HFFc6 (cell line): ENCODE results near the gene UGT1A8. TPM values are rescaled to one million over a fixed set of nuclear protein-coding genes. Genes with fewer than 3 reads are reported as not detected.

Source experiments
- DNase-seq: peaks from one replicate; pipeline ENCODE4 v3.0.0-alpha.2; 2018
- H3K27ac Mint-ChIP-seq: 2 replicates; pipeline ENCODE4 v1.8.0; 2020; ENCODE audit warnings: mild to moderate bottlenecking, mixed read lengths
- H3K27me3 Mint-ChIP-seq: 2 replicates; pipeline ENCODE4 v1.8.0; 2021; ENCODE audit warnings: mild to moderate bottlenecking, moderate library complexity, mixed read lengths; ENCODE audit not compliant: insufficient read depth
- H3K36me3 Mint-ChIP-seq: 2 replicates; pipeline ENCODE4 v1.8.0; 2021; ENCODE audit warnings: low read depth, mixed read lengths
- H3K4me1 Mint-ChIP-seq: 2 replicates; pipeline ENCODE4 v1.8.0; 2020; ENCODE audit warnings: low read depth, mixed read lengths
- H3K4me3 Mint-ChIP-seq: 2 replicates; pipeline ENCODE4 v1.8.0; 2020; ENCODE audit warnings: mild to moderate bottlenecking, moderate library complexity, mixed read lengths
- H3K9me3 Mint-ChIP-seq: 2 replicates; pipeline ENCODE4 v1.8.0; 2020; ENCODE audit warnings: mild to moderate bottlenecking, mixed read lengths
- total RNA-seq, 6 experiments: library from RNA; stranded (reverse); fragmentation: NEBNext Ultra II Directional; extraction: Animal tissue kit (Norgen Biotek cat#: 25700); gene quantifications; 2 replicates in 1 of 6; 3 replicates in 5 of 6; pipeline ENCODE4 v1.2.3, GENCODE V29; 2021
- TF ChIP-seq, protein P1 (sequence below): fragments of 200-600 bp; sonication (generic); IDR thresholded peaks from 2 replicates; pipeline ENCODE4 v1.5.0; 2021; ENCODE audit warnings: antibody characterized with exemption, mild to moderate bottlenecking

Gene UGT1A8
- total RNA-seq, 6 experiments from 2014 or later: not detected

DNA sequence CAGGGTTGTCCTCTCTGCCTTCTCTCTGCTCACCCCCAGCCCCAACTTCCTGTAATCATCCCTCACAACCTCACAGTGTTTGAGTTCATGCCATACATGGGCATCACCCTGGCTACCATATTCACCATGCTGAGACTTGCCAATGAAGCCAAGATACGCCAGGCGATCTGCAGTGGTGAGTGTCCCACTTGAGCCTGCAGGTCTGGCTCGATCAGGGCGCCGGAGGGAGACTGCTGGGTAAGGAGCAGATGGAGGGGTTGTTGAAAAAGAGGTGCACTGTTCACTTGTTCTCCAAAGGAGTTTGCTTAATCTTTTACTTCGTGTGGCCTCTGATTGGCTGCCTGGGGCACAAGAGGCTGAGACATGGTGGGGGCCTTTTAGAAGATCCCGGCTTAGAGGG, 175.3 kb downstream of the UGT1A8 start:
- Mint-ChIP-seq H3K27ac (no peak overlapping the region), H3K4me1 (no peaks in the 10 kb centered on the region), H3K9me3 (peaks cover 28% of the 10 kb centered on the region), H3K4me3 (no peak overlapping the region), H3K27me3 (peaks cover 3% of the 10 kb centered on the region; the same call in 1 of the 2 replicates), H3K36me3 (no peaks in the 10 kb centered on the region; the same call in 1 of the 2 replicates)
- DNase-seq: no peak
- TF ChIP-seq, protein P1, sequence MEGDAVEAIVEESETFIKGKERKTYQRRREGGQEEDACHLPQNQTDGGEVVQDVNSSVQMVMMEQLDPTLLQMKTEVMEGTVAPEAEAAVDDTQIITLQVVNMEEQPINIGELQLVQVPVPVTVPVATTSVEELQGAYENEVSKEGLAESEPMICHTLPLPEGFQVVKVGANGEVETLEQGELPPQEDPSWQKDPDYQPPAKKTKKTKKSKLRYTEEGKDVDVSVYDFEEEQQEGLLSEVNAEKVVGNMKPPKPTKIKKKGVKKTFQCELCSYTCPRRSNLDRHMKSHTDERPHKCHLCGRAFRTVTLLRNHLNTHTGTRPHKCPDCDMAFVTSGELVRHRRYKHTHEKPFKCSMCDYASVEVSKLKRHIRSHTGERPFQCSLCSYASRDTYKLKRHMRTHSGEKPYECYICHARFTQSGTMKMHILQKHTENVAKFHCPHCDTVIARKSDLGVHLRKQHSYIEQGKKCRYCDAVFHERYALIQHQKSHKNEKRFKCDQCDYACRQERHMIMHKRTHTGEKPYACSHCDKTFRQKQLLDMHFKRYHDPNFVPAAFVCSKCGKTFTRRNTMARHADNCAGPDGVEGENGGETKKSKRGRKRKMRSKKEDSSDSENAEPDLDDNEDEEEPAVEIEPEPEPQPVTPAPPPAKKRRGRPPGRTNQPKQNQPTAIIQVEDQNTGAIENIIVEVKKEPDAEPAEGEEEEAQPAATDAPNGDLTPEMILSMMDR: no peak

GRCh38 chr2:233793465-233794127, 176.2 kb downstream of the UGT1A8 start:
- peaks cover 5% of the 10 kb centered on the region for H3K27me3 Mint-ChIP-seq
- TF ChIP-seq, protein P1: no peak
- no peak overlapping the region for H3K27ac Mint-ChIP-seq
- H3K36me3 Mint-ChIP-seq: no peaks in the 10 kb centered on the region; the same call in 1 of the 2 replicates
- H3K4me3 Mint-ChIP-seq: no peak overlapping the region
- H3K9me3 Mint-ChIP-seq: peaks cover 28% of the 10 kb centered on the region
- no peaks in the 10 kb centered on the region for H3K4me1 Mint-ChIP-seq
- DNase-seq: no peak

GRCh38 chr2:233794128-233794658, 176.8 kb downstream of the UGT1A8 start:
- H3K27me3 Mint-ChIP-seq: peaks cover 5% of the 10 kb centered on the region
- DNase-seq: no peak

GRCh38 chr2:233795735-233796171, 178.3 kb downstream of the UGT1A8 start:
- DNase-seq: no peak
- H3K4me3 Mint-ChIP-seq: no peak overlapping the region
- H3K27ac Mint-ChIP-seq: no peak overlapping the region
- H3K4me1 Mint-ChIP-seq: no peaks in the 10 kb centered on the region
- peaks cover 19% of the 10 kb centered on the region for H3K9me3 Mint-ChIP-seq
- H3K36me3 Mint-ChIP-seq: no peaks in the 10 kb centered on the region; the same call in 1 of the 2 replicates
- peaks cover 5% of the 10 kb centered on the region for H3K27me3 Mint-ChIP-seq
- TF ChIP-seq, protein P1: no peak

More at GRCh38 chr2:233794128-233794658, 176.8 kb downstream of the UGT1A8 start:
- no peak overlapping the region for H3K27ac Mint-ChIP-seq
- no peaks in the 10 kb centered on the region for H3K4me1 Mint-ChIP-seq
- TF ChIP-seq, protein P1: no peak
- H3K36me3 Mint-ChIP-seq: no peaks in the 10 kb centered on the region; the same call in 1 of the 2 replicates
- no peak overlapping the region for H3K4me3 Mint-ChIP-seq
- peaks cover 24% of the 10 kb centered on the region for H3K9me3 Mint-ChIP-seq

DNA sequence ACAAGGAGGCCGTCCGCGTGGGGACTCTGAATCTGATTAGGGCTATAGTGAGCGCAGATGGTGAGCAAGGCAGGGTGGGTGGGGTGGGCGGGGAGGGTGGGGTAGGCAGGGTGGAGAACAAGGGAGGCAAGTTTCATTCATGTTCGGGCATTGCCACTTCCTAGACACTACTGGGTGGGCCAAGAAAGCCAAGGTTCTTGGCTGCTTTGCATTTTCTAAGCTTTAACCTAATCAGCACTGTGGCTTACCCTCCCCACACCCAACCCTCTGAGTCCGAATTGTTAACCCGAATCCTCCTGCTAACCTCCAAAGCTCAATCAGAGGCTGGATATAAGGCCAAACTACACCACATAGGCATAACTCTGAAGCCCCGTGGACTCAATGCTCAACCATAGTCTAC, 178.8 kb downstream of the UGT1A8 start:
- H3K27me3 Mint-ChIP-seq: peaks cover 5% of the 10 kb centered on the region
- peaks cover 14% of the 10 kb centered on the region for H3K9me3 Mint-ChIP-seq
- no peak overlapping the region for H3K27ac Mint-ChIP-seq
- DNase-seq: no peak
- TF ChIP-seq, protein P1: no peak
- H3K4me1 Mint-ChIP-seq: no peaks in the 10 kb centered on the region
- no peaks in the 10 kb centered on the region; the same call in 1 of the 2 replicates for H3K36me3 Mint-ChIP-seq
- no peak overlapping the region for H3K4me3 Mint-ChIP-seq
